CD4-positive, alpha-beta T cell treated with Interleukin-4 for 1 hour (primary cell): ENCODE data around the gene CNTN4.

Experiments
- DNase-seq, 2 donors: peaks; one replicate each; pipeline ENCODE4 v3.0.0-alpha.2; 2020 to 2022

CNTN4 gene

DNA sequence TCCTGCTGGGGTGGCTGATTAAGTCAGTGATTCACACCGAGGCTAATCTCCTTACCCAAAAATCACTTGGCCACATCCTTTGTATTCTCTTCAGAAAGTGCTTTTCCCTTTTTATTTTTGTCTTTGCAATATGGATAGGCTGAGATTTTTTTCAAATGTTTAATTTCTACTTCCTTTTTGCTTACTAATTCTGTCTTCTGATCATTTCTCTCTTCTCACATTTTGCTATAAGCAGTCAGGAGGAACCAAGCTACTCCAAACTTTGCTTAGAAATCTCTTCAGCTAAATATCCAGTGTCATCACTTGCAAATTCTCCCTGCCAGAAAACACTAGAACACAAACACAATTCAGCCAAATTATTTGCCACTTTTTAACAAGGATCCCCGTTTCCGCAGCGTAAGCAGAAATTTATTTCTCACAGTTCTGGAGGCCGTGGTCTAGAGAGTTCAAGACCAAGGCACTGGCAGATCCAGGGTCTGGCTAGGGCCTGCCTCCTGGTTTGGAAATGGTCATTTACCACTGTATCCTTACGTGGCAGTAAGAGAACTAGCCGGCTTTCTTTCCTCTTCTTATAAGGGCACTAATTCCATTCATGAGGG, 906.6 kb downstream of the CNTN4 start:
- DNase-seq: no peak

DNA sequence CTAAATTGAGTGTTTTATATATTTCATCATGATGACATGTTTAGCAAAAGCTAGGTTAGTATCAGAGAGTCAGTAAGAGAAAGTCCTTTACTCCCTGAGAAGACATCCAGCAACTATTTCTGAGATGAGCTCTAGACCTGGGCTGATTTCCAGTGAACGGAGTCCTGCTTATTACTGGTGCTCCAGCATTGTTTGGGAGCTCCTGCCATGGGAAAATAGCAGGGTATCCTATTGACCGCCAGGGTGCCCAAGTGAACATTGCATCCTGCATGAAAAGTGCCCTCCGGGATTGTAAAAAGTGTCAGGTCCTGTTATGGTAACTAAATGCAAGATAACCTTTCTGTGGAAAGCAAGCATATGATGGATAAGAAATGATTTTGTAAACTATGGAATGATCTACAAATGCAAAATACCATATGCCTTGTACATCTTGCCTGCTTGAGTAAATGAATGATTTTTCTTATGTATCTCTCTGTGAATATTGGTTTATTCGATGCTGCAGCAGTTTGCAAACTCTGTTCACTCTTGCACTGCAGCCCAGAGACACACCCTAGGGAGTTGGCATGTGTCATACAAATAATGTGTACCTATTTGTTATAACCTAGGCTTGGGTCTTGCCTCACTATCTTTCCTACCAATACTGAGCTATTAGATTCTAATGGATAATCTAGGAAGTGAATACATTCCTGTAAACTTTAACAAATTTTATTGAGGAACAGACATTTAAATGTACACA, 914.8 kb downstream of the CNTN4 start:
- no peak for DNase-seq

DNA sequence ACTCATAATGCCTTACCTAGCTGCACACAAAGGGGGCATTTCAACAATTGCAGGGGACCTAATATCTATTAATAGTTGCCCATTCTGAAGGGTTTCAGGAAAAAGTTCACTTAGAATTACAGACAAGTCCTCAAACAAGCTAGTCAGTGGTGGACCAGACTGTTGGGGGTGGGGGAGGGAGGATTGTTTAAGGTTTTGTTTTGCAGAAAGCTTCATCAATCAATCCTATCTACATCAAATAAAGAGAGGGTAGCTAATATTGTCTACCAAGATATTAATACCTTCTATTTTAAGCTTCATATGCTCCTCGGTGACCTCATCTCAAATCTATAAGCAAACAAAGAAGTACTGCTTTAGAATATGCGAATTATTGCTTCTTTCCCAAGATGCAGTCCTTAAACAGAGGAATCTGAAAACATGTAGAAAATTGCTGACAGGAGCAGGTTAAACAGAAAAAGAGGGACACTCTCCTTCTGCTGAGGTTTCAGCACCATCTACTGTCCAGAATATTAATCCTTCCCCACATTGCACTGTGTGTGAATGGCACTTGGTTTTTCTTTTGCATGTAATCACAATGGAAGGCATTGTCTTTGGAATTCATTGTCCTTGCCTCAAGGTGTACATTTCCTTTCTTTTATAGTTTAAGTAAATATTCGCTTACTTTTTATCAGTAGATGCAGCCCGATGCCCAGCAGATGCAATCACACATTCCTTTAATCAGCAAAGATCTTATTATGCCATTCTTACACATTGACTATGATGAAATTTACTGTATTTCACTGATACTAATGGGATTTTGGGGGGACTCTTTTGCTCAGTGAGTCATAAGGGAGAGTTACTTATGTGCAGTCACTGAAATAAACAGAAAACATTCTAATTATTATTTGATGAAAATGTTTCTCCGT, 916.8 kb downstream of the CNTN4 start:
- no peak for DNase-seq

DNA sequence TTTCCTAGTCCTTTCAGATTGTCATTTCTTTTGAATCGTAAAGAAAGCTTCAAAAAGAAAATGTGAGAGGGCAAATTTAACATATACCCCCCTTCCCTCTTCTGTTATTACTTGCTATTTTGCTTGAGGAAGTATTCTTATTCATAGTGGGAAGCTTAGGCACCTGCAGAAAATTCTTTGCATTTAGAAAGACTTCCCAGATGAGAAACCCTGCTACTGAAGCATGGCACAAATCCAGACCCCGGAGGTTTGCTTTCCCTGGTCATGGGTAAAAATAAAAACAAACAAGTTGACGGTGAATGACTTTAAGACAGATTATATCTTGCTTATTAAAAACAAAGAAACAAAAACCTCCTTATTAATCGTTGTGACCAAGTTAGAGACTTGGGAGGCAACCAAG, 917.6 kb downstream of the CNTN4 start:
- DNase-seq: no peak

DNA sequence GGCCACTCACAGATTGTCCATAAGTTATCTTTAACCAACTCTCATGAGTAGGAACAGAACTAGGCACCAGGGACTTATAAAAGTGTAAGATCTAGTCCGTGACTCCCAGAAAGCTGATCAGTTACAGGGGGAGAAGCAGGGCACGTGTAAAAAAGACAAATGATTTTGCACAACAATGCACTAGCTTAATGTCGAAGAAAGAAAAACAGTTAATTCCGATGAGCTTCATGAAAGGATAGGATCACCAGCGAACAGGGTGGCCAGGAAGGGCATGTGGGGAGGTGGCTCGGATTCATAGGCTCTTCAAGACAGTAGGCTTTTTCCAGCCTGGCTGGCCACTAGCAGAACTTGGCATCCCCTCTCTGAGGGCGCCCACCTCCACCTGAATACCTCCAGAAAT, 921.5 kb downstream of the CNTN4 start:
- DNase-seq: no peak

DNA sequence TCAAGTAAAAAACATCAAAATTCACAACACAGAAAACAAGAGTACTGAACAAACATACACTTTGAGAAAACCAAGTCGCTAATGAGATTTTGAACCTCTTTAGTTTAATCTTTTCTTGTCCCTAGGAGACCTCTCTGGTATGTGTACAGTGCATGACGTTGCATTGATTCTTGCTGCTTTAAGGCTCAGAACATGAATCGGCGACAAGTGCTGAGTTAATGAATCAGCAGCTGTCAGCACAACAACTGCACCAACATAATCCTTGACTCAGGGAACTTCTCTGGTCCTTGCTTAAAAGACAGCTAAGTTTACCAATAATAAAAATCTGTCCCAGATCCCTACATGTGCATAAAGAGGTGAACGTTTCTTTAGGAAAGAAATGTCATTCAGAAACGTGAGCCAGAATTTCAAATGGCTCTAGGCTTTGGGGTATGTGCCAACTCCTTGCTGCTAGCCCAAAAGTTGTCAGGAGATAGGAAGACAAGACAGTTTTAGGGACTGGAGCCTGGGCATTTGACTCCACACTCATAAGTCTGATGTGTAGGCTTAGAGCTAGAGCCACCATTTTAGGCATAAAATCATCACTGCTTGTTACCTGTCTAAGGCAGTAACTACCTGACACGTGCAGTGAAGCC, 924.6 kb downstream of the CNTN4 start:
- no peak for DNase-seq

DNA sequence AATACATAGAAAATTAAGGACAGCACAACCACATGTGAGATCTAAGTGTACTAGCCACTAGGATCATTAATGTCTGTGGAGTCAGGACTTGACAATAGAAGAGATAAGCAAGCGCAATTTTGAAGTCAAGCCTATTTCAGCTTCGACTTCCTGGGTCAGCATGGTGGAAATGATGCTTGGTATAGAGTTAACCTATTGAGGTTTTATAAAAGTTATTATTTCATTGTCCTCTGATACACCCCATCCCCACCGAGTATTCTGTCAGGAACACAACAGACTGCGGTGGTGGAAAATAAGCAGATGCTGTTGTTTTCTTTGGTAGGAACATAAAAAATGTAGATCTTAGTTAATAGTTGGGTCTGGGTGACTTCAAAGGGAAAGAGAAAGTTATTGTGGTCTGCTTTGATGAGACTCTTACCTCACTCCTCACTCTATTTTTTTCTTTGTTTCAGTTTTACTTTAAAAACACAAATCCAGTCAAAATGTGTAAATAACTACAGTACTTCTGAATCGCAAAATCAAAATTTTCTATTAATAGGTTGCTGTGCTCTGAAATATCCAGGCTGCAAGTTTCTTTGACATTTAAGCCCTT, 929.4 kb downstream of the CNTN4 start:
- DNase-seq: peak in 1 of 2 donors; percentile 49

DNA sequence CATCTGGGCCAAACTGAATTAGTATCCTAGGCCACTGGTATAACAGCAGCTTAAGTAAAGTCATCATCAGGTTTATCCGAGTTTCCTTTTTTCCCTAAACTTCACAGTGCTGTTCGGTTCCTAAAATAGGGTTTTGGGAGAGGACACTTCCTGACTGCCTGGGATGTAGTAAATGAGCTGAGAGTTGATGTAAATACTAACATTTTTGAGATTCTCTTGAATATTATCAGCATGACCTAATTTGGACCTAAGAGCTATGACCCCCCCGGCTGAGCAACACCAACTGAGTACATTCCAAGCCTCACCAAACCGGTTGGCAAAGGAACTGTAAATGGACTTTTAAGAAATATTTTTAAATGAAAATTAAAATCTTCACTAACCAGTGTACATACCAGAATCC, 932.7 kb downstream of the CNTN4 start:
- no peak for DNase-seq

DNA sequence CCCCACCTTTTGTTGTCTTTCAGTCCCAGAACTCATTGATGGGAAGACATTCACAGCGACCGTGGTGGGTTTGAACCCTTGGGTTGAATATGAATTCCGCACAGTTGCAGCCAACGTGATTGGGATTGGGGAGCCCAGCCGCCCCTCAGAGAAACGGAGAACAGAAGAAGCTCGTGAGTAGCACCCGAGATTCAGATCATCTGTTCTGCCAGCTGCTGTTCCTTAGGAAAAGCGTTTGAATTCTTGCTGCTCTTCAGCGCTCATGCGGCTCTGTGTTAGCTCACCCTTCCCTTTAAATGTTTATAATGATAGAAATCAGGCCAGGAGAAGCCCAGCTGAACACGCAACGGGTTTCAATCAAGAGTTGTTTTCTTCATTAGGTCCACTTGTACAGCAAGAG, 938.5 kb downstream of the CNTN4 start:
- DNase-seq: no peak

DNA sequence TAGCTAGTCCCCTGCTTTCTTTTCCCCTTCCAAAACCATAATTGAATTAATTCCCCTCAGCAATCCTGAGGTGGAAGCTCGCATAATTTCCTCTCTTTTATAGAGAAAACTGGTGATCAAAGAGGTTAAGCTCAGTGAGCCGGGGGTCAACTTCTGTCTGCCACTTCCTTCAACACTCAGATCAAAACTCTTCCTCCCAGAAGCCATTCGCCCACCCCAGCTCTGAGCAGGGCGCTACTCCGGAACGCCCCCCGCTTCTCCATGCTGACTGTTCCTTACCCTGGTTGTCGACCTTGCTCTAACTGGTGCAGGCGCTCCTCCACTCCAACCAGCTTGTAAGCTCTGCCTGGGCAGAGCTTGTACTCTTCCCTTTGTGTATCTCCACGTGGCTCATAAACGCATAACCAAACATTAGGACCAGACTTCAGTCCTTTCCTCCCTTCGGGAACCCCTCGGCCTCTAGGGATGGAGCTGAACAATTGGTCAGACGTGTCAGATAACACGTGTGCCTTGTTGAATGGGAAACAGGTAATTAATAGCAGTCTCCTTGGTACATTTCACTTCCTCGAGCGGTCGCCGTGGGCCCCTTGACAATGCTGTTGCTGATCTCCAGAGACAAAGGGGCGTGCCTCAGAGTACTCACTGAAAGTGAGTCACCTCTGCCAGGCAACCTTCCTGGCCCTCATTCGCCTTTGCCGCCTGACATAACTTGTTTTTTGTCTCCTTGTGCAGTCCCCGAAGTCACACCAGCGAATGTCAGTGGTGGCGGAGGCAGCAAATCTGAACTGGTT, 939.7 kb downstream of the CNTN4 start:
- DNase-seq: no peak

DNA sequence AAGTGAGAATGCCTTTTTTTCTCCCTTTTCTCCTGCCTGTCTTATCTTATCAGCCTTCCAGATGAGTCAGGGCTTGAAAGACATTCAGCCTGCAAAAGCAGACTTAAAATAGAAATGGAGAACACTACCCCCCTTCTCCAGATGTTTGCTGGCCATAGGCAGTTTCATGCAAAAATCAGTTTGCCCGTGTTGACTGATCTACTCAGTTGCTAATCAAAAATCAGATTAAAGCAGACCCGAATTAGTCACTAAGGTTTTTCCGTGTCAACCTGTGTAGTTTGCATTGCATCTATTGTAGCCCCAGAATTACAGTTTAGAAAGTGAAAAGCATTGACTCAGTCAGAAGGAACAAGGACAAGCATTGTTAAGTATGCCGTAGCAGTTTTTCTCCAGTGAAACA, 955.3 kb downstream of the CNTN4 start:
- DNase-seq: no peak

DNA sequence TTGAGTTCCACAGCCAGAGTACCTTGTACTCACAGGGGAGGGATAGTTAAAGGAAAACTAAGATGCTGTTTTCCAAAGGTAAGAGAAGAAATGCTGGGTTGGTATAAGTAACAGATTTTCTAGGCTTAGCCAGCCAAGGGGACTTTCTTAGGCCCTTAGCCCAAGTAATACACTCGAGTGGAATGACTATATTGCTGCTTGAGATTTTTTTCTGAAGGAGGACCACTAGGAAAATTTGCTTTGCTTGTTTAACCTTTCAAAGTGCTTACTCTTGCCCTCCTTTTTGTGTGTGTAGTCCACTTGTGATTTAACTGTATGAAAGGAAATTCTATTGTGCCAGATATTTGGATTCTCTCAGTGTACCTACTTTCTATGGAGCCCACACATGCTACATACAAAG, 961.0 kb downstream of the CNTN4 start:
- no peak for DNase-seq

DNA sequence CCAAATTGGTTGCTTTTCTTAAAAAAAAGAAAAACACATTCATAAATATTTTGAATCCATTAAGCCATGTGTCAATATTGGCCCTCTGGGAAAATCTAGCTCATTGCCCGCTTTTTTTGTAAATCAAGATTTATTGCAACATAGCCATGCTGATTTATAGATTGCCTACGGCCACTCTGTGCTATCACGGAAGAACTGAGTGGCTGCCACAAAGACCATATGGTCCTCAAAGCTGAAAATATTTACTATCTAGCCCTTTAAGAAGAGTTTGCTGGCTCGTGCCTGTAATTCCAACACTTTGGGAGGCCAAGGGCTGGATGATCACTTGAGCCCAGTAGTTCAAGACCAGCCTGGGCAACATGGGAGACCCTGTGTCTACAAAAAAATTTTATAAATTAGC, 965.6 kb downstream of the CNTN4 start:
- DNase-seq: no peak

DNA sequence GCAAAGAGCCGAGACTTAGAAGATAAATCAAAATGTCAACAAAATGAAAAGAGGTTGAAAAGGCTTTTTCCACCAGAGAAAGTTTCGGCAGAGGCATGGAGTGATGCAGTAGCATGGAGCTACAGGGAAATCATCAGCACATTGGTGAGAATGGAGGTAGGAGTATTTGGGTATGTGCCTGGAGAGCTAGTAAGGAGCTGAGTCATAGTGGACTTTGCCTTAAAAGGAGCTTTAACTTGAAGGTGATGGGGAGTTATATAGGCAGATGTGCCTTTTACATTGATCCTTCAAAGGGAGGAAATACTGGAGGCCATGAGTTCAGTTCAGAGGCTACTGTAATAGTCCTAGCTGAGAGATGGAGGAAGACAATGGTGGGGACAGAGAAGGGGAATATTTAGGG, 967.2 kb downstream of the CNTN4 start:
- DNase-seq: no peak

DNA sequence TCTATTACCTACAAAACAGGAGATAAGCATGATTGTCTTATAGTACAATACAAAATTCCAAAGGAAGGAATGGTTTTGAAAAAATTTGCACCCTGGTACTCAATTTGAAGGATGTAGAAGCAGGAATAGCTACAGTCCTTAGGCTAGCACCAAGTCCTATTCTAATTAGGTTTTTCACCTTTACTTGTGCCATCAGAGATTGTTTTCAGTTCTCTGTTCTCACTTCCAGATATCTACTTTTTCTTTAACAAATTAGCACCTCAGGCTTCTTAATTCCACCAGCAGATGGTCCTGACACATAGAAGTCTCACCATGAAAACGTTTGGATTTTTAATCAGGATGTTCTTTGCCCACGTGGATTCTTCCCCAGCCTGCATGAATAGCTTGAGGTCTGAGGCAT, 967.7 kb downstream of the CNTN4 start:
- no peak for DNase-seq

DNA sequence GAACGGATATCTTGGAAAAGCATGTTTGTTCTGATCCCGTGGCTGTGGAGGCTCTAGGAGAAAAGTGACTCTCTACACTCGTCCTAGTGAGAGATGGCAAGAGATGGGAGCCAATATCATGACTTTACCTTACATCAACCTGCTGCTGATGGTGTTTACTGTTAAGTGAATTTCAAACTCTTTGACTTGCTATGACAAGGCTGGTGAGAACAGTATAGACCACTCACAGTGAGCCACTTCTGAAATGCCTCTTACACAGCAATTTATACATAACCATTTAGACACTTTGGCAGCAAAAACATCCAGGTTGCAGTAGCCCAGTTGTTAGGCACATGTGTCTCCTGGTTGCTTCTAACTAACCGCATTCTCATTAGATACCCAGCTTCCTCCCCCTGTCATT, 968.2 kb downstream of the CNTN4 start:
- DNase-seq: no peak

DNA sequence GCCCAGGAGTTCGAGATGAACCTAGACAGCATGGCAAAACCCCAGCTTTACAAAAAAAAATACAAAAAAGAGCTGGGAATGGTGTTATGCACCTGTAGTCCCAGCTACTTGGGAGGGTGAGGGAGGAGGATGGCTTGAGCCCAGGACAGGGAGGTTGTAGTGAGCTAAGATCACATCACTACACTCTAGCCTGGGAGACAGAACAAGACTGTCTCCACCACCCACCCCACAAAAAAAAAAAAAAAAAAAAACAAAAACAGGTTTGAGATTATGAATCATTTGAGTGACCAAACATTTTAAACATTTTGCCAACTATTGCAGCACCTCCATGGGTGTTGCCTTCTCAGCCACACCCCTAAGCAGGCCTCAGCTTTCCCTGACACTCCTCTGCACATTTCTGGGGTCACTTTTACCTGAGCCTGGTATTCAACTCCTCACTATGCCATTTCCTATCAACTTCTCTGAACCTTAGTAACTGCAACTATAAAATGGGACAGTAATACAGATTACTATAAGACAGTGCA, 969.8 kb downstream of the CNTN4 start:
- no peak for DNase-seq

DNA sequence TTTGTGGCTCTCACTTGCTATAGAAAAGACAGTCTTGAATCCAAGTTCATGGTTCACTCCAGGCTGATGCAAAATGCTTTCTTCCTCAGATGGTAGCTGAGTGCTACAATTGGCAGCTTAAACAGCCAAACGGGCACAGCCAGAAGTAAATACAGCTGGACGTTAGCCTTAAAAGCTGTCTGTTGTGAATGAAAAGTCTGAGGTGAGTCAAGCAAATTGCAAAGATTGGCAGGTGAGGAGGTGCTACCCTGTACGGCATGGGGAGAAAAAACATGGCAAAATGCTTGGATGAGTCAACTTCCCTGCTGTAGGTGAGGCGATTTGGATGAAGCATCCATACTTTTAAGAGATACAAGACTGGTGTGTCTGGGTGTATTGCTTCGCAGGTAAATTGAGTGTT, 971.1 kb downstream of the CNTN4 start:
- DNase-seq: no peak

DNA sequence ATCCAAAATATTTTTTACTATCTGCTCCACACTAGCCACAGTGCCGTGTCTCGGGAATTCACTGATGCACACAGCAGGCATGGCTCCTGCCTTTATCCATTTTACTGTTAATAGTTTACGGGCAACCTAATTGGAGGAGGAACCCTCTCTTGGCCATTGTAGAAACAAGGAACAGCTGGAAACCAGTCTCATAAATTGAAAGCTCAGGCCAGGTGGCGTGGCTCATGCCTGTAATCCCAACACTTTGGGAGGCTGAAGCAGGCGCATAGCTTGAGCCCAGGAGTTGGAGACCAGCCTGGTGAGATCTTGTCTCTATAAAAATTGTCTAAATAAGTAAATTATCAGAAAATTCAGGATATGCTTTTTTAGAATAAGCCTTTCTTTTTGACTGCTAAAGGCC, 972.5 kb downstream of the CNTN4 start:
- no peak for DNase-seq

DNA sequence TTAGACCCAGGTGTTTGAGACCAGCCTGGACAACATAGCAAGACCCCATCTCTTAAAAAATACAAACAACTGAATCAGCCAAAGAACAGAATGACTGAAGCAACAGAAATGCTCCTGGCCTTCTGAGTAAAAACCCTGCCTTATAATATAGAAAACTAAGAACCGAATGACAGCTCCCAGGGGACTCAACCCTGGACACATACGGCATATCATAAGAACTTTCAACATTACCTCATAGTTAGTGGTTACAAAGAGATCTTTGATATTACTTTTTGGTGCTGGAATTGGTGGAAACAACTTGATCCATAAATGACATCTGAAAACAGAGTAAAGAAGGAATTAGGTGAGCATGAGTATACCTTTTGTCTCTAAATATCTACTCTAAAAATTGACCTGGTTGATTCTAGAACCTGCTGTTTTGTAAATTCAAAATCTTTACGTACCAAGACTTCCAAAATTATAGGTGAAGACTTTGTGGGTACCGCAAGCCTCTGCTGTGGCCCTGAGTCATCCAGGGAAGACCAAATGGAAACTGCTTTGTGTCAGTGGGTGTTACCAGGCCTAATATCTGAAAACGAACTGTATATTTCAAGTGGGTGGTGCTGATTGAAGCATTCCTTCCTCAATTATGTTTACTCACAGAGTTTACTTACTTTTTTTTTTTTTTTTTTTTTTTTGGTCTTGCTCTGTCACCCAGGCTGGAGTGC, 976.0 kb downstream of the CNTN4 start:
- DNase-seq: no peak

DNA sequence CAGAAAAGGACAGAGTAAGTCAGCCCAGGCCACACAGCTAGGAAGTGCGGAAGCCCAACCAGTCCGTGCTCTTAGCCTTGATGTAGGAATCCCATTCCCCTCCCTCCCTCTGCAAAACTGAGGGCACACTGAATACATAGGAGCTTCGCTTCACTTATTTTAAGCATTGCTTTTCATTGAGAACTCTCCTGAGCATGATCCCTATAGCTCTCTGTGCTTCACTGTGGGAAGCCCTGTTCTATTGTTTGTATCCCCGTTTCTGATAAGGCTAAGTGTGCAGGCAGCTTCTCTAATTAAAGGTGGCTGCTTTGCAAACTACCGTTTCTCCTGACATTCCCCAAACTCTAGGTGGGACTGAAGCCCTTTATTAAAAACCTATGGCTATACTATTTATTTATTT, 981.6 kb downstream of the CNTN4 start:
- DNase-seq: no peak
